ENCODE results near the gene WNT1. TPM values are rescaled to one million over a fixed set of nuclear protein-coding genes. Genes with fewer than 3 reads are reported as not detected.

The WNT1 gene
- total and polyA plus RNA-seq, 2 donors (not counting 3 experiments of a cell fraction or from before 2014, with no cell fraction given) = not detected

DNA sequence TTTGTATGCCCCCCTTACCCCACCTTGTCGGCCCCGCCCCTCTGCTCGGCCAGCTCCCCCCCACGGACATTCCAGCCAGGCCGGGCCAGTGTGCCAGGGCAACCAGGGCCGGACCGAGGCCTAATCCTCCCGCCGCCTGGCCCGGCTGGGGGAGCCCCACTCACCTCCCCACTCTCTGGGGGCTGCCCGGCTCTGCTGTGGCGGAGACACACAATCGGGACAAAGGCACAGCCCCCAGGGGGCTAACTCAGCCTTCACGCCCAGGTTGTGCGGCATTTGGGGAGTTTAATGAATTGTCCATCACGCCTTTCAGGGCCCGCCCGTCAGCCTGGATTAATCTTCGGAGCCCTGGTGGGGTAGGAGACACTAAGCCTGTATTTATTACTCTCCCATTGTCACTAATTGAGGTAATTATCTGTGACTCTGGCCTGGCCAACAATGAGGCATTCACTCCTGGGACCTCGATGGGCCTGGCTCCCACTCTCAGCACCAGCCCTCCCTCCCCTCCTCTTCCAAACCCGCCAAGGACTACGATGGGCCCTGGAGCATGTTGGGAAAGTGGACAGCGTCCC is 8.7 kb downstream of the WNT1 start:
- no peaks in the 10 kb centered on the region for H3K4me1 ChIP-seq (ENCODE audit: control insufficient read depth, extremely low read depth, insufficient read depth, low read length)
- no peak overlapping the region for H3K4me3 ChIP-seq (replicated peaks in 1 of 3; ENCODE audit: insufficient read depth in 1 of 3, low read depth in 1 of 3, low read length in 3 of 3)
- H3K79me2 ChIP-seq (ENCODE audit: control insufficient read depth, insufficient read depth, low read length) = no peaks in the 10 kb centered on the region
- dilution Hi-C loops (cut with MboI; ENCODE audit: extremely low pct_ligation_motif_present, low sequenced_read_pairs) = no loop called here
- no peak overlapping the region for H3K4me2 ChIP-seq (ENCODE audit: insufficient read depth, low read length)
- H3K9ac ChIP-seq (replicated peaks; ENCODE audit: extremely low read depth, insufficient read depth, low read length) = no peak overlapping the region
- no peaks in the 10 kb centered on the region for H3K9me3 ChIP-seq (replicated peaks; ENCODE audit: control insufficient read depth, insufficient read depth, low read length)
- no TSS peak for BruUV-seq (replicated peaks)
- intact Hi-C loops (cut with micrococcal nuclease) = loop anchor here (5.0 kb wide), 1 partner anchor 65 kb away; no protein-coding TSS in a partner anchor
- H3K27ac ChIP-seq (ENCODE audit: insufficient read depth, low read depth, low read length) = no peak overlapping the region
- no peaks in the 10 kb centered on the region for H4K20me1 ChIP-seq (replicated peaks; ENCODE audit: control insufficient read depth, extremely low read depth, insufficient read depth, low read length)
- H3K27me3 ChIP-seq (ENCODE audit: control insufficient read depth in 2 of 2, insufficient read depth in 2 of 2, low read length in 2 of 2) = peaks cover 60 to 69% of the 10 kb centered on the region in 2 experiments
- TF ChIP-seq POLR2AphosphoS5 (IDR thresholded peaks at IDR 0.05; ENCODE audit: insufficient read depth, low read depth, low read length) (no peak), EZH2 (IDR thresholded peaks at IDR 0.05; ENCODE audit: borderline replicate concordance, low read depth, low read length, severe bottlenecking) (peak; percentile 37)
- no peak for DNase-seq (ENCODE audit: low read depth, low spot score)
- POLR2A ChIA-PET = no interaction called here
- FAIRE-seq = no peak
- CTCF ChIA-PET = interaction anchor here (1.0 to 11.2 kb wide), 7 partner anchors 8 to 134 kb away, joined by 3 to 175 read pairs (median 7); partner anchors contain the start of genes DDN and PRKAG1
- no peak overlapping the region for H2AFZ ChIP-seq (ENCODE audit: low read depth, low read length)
- H3K9me1 ChIP-seq (replicated peaks; ENCODE audit: control insufficient read depth, extremely low read depth, insufficient read depth, low read length) = no peaks in the 10 kb centered on the region
- no peaks in the 10 kb centered on the region for H3K36me3 ChIP-seq (ENCODE audit: control insufficient read depth in 2 of 2, extremely low read depth in 1 of 2, insufficient read depth in 2 of 2, low read length in 2 of 2)

DNA sequence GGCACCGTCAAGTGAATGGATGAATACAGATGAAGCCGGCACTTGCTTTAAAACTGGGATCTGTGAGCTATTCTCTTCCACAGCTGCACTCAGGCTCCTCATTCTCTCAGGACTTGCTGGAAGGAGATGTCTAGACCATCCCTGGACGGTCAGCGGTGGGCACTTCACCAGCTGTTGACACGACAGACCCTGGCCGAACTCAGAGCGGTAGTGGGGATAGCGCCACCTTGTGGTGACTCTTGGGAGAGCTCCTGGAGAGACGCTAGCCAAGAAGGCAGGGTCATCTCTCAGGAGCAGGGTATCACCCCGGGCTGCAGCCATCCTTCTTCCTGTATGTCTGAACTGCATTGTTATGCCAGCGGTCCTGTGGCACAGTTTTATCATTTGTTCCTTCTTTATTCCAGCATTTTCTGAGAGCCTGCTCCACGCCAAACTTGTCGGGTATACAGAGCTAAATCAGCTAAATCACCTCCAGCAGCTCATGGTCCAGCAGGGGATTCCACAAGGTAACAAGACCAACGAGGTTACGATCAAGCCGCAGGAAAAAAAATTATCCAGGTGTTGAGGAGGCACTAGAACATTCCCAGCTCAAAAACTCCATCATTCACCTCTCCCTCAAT is 10.0 kb downstream of the WNT1 start:
- Histone ChIP-seq H3K9ac (replicated peaks; ENCODE audit: extremely low read depth, insufficient read depth, low read length) (no peak overlapping the region), H3K27me3 (ENCODE audit: control insufficient read depth in 2 of 2, insufficient read depth in 2 of 2, low read length in 2 of 2) (peaks cover 53 to 60% of the 10 kb centered on the region in 2 experiments), H3K27ac (ENCODE audit: insufficient read depth, low read depth, low read length) (no peak overlapping the region), H3K36me3 (ENCODE audit: control insufficient read depth in 2 of 2, extremely low read depth in 1 of 2, insufficient read depth in 2 of 2, low read length in 2 of 2) (no peaks in the 10 kb centered on the region), H3K4me2 (ENCODE audit: insufficient read depth, low read length) (no peak overlapping the region), H4K20me1 (replicated peaks; ENCODE audit: control insufficient read depth, extremely low read depth, insufficient read depth, low read length) (no peaks in the 10 kb centered on the region), H3K9me1 (replicated peaks; ENCODE audit: control insufficient read depth, extremely low read depth, insufficient read depth, low read length) (no peaks in the 10 kb centered on the region), H2AFZ (ENCODE audit: low read depth, low read length) (no peak overlapping the region), H3K79me2 (ENCODE audit: control insufficient read depth, insufficient read depth, low read length) (no peaks in the 10 kb centered on the region), H3K4me1 (ENCODE audit: control insufficient read depth, extremely low read depth, insufficient read depth, low read length) (no peaks in the 10 kb centered on the region), H3K9me3 (replicated peaks; ENCODE audit: control insufficient read depth, insufficient read depth, low read length) (no peaks in the 10 kb centered on the region), H3K4me3 (replicated peaks in 1 of 3; ENCODE audit: insufficient read depth in 1 of 3, low read depth in 1 of 3, low read length in 3 of 3) (no peak overlapping the region)
- ChIA-PET POLR2A (no interaction called here), CTCF (interaction anchor here (0.5 to 2.5 kb wide), 46 partner anchors 10 to 226 kb away, joined by 3 to 125 read pairs (median 5); partner anchors contain the start of genes ARF3, DDN, DDX23 and FKBP11)
- no TSS peak for BruUV-seq (replicated peaks)
- TF ChIP-seq, protein P1, sequence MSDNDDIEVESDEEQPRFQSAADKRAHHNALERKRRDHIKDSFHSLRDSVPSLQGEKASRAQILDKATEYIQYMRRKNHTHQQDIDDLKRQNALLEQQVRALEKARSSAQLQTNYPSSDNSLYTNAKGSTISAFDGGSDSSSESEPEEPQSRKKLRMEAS (IDR thresholded peaks at IDR 0.05; ENCODE audit: insufficient read depth, insufficient read length) = no peak
- TF ChIP-seq, protein P2, sequence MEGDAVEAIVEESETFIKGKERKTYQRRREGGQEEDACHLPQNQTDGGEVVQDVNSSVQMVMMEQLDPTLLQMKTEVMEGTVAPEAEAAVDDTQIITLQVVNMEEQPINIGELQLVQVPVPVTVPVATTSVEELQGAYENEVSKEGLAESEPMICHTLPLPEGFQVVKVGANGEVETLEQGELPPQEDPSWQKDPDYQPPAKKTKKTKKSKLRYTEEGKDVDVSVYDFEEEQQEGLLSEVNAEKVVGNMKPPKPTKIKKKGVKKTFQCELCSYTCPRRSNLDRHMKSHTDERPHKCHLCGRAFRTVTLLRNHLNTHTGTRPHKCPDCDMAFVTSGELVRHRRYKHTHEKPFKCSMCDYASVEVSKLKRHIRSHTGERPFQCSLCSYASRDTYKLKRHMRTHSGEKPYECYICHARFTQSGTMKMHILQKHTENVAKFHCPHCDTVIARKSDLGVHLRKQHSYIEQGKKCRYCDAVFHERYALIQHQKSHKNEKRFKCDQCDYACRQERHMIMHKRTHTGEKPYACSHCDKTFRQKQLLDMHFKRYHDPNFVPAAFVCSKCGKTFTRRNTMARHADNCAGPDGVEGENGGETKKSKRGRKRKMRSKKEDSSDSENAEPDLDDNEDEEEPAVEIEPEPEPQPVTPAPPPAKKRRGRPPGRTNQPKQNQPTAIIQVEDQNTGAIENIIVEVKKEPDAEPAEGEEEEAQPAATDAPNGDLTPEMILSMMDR (IDR thresholded peaks at IDR 0.05; ENCODE audit: extremely low read depth in 1 of 2, insufficient read depth in 1 of 2, low read depth in 1 of 2, low read length in 2 of 2) = peak; percentile 92 to 93
- TF ChIP-seq JUN (IDR thresholded peaks at IDR 0.05; ENCODE audit: borderline replicate concordance, insufficient read depth, insufficient read length, low read depth) = no peak
- no peak for TF ChIP-seq EZH2 (IDR thresholded peaks at IDR 0.05; ENCODE audit: borderline replicate concordance, low read depth, low read length, severe bottlenecking)
- TF ChIP-seq FOS (IDR thresholded peaks at IDR 0.05; ENCODE audit: borderline replicate concordance, insufficient read depth, low read length) = no peak
- DNase-seq (ENCODE audit: low read depth, low spot score) = peak; percentile 61
- peak; percentile 67 for FAIRE-seq
- dilution Hi-C loops (cut with MboI; ENCODE audit: extremely low pct_ligation_motif_present, low sequenced_read_pairs) (no loop called here), intact Hi-C loops (cut with micrococcal nuclease) (loop anchor here (2.0 to 5.0 kb wide), 2 partner anchors 13 to 66 kb away; no protein-coding TSS in a partner anchor)

Measured in endothelial cell of umbilical vein (primary cell).